HepG2 (cell line): ENCODE data around the gene NLRC3. TPM values are rescaled to one million over a fixed set of nuclear protein-coding genes. Genes with fewer than 3 reads are reported as not detected.
A peak's percentile ranks its signal among the peaks of the same experiment; 100 is the strongest.

Experiments used
- ELF3 ChIP-seq: IDR thresholded peaks from 2 replicates; pipeline ENCODE4 v1.6.1; 2016; ENCODE audit warnings: missing genetic modification reagents, missing compliant biosample characterization
- HNF1A ChIP-seq, 2 experiments: sonication (generic) in 1 of 2; formaldehyde crosslinking in 1 of 2; IDR thresholded peaks; 2 replicates each; pipeline versions ENCODE4 v1.4.0 to v1.6.1; 2016 to 2020; ENCODE audit warnings: borderline replicate concordance in 1 of 2, low read depth in 1 of 2, mild to moderate bottlenecking in 1 of 2, missing genetic modification reagents in 1 of 2
- HNF4A ChIP-seq: sonication (generic); formaldehyde crosslinking; IDR thresholded peaks from 2 replicates; pipeline ENCODE4 v1.4.0; 2020; ENCODE audit warnings: missing genetic modification reagents
- HOXA3 ChIP-seq: sonication (generic); formaldehyde crosslinking; IDR thresholded peaks from 2 replicates; pipeline ENCODE4 v1.5.0; 2020; ENCODE audit warnings: missing genetic modification reagents
- JDP2 ChIP-seq: sonication (generic); formaldehyde crosslinking; IDR thresholded peaks from 2 replicates; pipeline ENCODE4 v1.8.1; 2022; ENCODE audit warnings: missing genetic modification reagents, borderline replicate concordance
- MTERF4 ChIP-seq: sonication (generic); formaldehyde crosslinking; IDR thresholded peaks from 2 replicates; pipeline ENCODE4 v1.8.0; 2023; ENCODE audit warnings: mild to moderate bottlenecking, missing genetic modification reagents
- MXD4 ChIP-seq: IDR thresholded peaks from 2 replicates; pipeline ENCODE4 v1.6.1; 2016; ENCODE audit warnings: mild to moderate bottlenecking, missing biosample characterization, missing genetic modification reagents
- MYNN ChIP-seq: sonication (generic); formaldehyde crosslinking; IDR thresholded peaks from 2 replicates; pipeline ENCODE4 v1.4.0; 2020; ENCODE audit warnings: mild to moderate bottlenecking, low read depth, missing genetic modification reagents
- PAWR ChIP-seq: sonication (generic); formaldehyde crosslinking; IDR thresholded peaks from 2 replicates; pipeline ENCODE4 v1.4.0; 2020; ENCODE audit warnings: missing genetic modification reagents, mild to moderate bottlenecking, borderline replicate concordance
- RELA ChIP-seq: sonication (generic); formaldehyde crosslinking; IDR thresholded peaks from 2 replicates; pipeline ENCODE4 v1.4.0; 2020; ENCODE audit warnings: missing genetic modification reagents
- SUZ12 ChIP-seq: fragments of 150-350 bp; IDR thresholded peaks from 2 replicates; pipeline ENCODE4 v1.6.1; 2014; ENCODE audit warnings: low read depth, low read length
- ZBTB42 ChIP-seq: sonication (generic); formaldehyde crosslinking; IDR thresholded peaks from 2 replicates; pipeline ENCODE4 v1.5.0; 2020; ENCODE audit warnings: mild to moderate bottlenecking, missing genetic modification reagents
- ZFP91 ChIP-seq: sonication (generic); formaldehyde crosslinking; IDR thresholded peaks from 2 replicates; pipeline ENCODE4 v1.9.0; 2022; ENCODE audit warnings: missing genetic modification reagents, mild to moderate bottlenecking, borderline replicate concordance
- polyA plus RNA-seq, 8 experiments: library from polyadenylated mRNA; depleted of rRNA in 3 of 8; stranded (reverse) in 7 of 8; unstranded in 1 of 8; fragments of >200 nt; fragmentation: Illumina TruSeq in 4 of 8; extraction: Trizol in 4 of 8; gene quantifications; 2 replicates each; pipeline versions ENCODE4 v1.2.1 to v1.2.3, GENCODE V29; 2011 to 2016; ENCODE audit warnings: low read depth in 4 of 8, missing spikeins in 1 of 8, mixed read lengths in 1 of 8; ENCODE audit not compliant: insufficient read depth in 1 of 8
- total RNA-seq, 5 experiments: library from RNA; depleted of rRNA; stranded (reverse); fragments of >200 nt; fragmentation: Illumina TruSeq; extraction: Trizol; gene quantifications; 2 replicates each; pipeline ENCODE4 v1.2.3, GENCODE V29; 2016; ENCODE audit warnings: low read depth in 1 of 5
- TF ChIP-seq, protein P1 (sequence below): sonication (generic); formaldehyde crosslinking; IDR thresholded peaks from 2 replicates; pipeline ENCODE4 v1.5.1; 2020; ENCODE audit warnings: mild to moderate bottlenecking, missing genetic modification reagents, moderate library complexity
- TF ChIP-seq, protein P2 (sequence below): sonication (generic); formaldehyde crosslinking; IDR thresholded peaks from 2 replicates; pipeline ENCODE4 v1.5.1; 2020; ENCODE audit warnings: mild to moderate bottlenecking, missing genetic modification reagents, moderate library complexity
- TF ChIP-seq, protein P3 (sequence below): fragments of 450-650 bp; IDR thresholded peaks from 2 replicates; pipeline ENCODE4 v1.6.1; 2016

Gene NLRC3
- total and polyA plus RNA-seq, 2 of the 13 experiments (the other 11 are each of a cell fraction or from before 2014, with no cell fraction given), result not detected

DNA sequence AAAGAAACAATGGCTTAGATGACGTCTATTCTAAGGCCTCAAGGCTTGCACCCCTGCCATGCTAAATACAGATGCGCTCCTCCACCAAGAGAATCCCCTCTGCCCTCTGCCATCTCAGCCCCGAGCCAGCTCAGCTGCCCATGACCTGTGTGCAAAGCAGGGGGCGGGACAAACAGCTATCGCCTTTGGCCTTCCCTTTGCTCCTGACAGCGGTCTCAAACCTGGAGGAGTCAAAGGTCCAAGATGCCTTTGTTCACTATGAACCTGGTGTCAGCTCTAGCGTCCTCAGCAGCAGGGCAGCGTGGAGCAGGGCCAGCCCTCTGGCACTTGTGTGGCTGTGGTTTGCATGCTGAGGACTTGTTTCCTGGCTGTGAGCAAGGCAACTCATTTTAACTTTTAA is 21.9 kb upstream of the NLRC3 start (continued):
- TF ChIP-seq, protein P1, sequence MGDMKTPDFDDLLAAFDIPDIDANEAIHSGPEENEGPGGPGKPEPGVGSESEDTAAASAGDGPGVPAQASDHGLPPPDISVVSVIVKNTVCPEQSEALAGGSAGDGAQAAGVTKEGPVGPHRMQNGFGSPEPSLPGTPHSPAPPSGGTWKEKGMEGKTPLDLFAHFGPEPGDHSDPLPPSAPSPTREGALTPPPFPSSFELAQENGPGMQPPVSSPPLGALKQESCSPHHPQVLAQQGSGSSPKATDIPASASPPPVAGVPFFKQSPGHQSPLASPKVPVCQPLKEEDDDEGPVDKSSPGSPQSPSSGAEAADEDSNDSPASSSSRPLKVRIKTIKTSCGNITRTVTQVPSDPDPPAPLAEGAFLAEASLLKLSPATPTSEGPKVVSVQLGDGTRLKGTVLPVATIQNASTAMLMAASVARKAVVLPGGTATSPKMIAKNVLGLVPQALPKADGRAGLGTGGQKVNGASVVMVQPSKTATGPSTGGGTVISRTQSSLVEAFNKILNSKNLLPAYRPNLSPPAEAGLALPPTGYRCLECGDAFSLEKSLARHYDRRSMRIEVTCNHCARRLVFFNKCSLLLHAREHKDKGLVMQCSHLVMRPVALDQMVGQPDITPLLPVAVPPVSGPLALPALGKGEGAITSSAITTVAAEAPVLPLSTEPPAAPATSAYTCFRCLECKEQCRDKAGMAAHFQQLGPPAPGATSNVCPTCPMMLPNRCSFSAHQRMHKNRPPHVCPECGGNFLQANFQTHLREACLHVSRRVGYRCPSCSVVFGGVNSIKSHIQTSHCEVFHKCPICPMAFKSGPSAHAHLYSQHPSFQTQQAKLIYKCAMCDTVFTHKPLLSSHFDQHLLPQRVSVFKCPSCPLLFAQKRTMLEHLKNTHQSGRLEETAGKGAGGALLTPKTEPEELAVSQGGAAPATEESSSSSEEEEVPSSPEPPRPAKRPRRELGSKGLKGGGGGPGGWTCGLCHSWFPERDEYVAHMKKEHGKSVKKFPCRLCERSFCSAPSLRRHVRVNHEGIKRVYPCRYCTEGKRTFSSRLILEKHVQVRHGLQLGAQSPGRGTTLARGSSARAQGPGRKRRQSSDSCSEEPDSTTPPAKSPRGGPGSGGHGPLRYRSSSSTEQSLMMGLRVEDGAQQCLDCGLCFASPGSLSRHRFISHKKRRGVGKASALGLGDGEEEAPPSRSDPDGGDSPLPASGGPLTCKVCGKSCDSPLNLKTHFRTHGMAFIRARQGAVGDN, result peak; percentile 57
- TF ChIP-seq HNF1A (IDR thresholded peaks at IDR 0.05; ENCODE audit: low read depth) (no peak), HNF1A (CRISPR knock-in tag; IDR thresholded peaks at IDR 0.05; ENCODE audit: borderline replicate concordance) (no peak), PAWR (CRISPR knock-in tag) (no peak), SUZ12 (no peak), MXD4 (CRISPR knock-in tag) (no peak), JDP2 (no peak), MTERF4 (CRISPR knock-in tag) (no peak), ELF3 (CRISPR knock-in tag) (no peak), HOXA3 (CRISPR knock-in tag) (0 out of 2 replicates have a peak, but pooled peaks have one; percentile 39), RELA (CRISPR knock-in tag) (no peak), ZFP91 (CRISPR knock-in tag) (0 out of 2 replicates have a peak, but pooled peaks have one; percentile 42), HNF4A (CRISPR knock-in tag) (peak; percentile 76), MYNN (CRISPR knock-in tag) (no peak), ZBTB42 (no peak)
- TF ChIP-seq, protein P2, sequence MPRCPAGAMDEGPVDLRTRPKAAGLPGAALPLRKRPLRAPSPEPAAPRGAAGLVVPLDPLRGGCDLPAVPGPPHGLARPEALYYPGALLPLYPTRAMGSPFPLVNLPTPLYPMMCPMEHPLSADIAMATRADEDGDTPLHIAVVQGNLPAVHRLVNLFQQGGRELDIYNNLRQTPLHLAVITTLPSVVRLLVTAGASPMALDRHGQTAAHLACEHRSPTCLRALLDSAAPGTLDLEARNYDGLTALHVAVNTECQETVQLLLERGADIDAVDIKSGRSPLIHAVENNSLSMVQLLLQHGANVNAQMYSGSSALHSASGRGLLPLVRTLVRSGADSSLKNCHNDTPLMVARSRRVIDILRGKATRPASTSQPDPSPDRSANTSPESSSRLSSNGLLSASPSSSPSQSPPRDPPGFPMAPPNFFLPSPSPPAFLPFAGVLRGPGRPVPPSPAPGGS (CRISPR knock-in tag), result no peak
- TF ChIP-seq, protein P3, sequence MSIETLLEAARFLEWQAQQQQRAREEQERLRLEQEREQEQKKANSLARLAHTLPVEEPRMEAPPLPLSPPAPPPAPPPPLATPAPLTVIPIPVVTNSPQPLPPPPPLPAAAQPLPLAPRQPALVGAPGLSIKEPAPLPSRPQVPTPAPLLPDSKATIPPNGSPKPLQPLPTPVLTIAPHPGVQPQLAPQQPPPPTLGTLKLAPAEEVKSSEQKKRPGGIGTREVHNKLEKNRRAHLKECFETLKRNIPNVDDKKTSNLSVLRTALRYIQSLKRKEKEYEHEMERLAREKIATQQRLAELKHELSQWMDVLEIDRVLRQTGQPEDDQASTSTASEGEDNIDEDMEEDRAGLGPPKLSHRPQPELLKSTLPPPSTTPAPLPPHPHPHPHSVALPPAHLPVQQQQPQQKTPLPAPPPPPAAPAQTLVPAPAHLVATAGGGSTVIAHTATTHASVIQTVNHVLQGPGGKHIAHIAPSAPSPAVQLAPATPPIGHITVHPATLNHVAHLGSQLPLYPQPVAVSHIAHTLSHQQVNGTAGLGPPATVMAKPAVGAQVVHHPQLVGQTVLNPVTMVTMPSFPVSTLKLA, result no peak
